Upper lobe of left lung (tissue), 4 donors: Measurements from ENCODE around the gene NT5M.

Source experiments
- POLR2A ChIP-seq, 4 donors: fragments of 450-650 bp; IDR thresholded peaks; one replicate each; pipeline ENCODE4 v1.5.1; 2016 to 2017; ENCODE audit warnings: antibody characterized with exemption in 4 of 4, mild to moderate bottlenecking in 2 of 4
- POLR2AphosphoS5 ChIP-seq, 2 donors: sonication (generic); formaldehyde crosslinking; IDR thresholded peaks; one replicate each; pipeline ENCODE4 v1.5.1; 2017; ENCODE audit warnings: antibody characterized with exemption in 2 of 2
- TF ChIP-seq, protein P1 (sequence below), 6 experiments: fragments of 450-650 bp in 4 of 6; fragments of 200-600 bp in 2 of 6; sonication (generic) in 2 of 6; IDR thresholded peaks; one replicate each; pipeline ENCODE4 v1.5.1; 2016 to 2019; ENCODE audit warnings: antibody characterized with exemption in 6 of 6

DNA sequence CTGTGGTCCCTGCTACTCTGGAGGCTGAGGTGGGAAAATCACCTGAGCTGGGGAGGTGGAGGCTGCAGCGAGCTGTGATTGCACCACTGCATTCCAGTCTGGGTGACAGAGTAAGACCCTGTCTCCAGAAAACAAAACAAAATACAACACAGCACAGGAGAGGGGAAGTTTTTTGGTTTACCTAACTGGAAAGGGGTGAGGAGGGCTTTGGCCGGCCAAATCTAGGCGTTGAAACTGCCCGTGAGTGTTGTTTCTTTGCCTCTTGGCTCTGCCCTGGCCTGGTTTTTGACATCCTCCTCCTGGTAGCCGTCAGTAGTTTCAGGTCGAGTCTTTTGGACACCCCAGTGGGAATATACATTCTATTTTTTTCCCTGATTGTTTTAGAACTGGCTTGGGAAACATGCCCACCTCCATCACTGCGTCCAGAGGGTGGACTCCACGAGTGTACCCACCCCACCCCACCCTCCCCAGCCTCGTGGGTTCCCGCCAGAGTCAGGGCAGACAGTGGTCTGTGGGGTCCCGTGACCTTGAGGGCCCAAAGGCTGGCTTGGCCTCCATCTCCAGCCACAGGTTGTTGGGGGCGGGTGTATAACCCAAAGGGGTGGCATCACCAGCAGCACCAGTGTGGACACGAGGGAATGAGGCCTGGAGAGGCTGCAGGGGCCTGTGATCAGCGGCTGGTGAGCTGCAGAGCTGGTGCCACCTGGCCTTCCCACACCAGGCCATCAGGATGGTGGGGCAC lies 42.7 kb downstream of the NT5M start:
- TF ChIP-seq, protein P1, sequence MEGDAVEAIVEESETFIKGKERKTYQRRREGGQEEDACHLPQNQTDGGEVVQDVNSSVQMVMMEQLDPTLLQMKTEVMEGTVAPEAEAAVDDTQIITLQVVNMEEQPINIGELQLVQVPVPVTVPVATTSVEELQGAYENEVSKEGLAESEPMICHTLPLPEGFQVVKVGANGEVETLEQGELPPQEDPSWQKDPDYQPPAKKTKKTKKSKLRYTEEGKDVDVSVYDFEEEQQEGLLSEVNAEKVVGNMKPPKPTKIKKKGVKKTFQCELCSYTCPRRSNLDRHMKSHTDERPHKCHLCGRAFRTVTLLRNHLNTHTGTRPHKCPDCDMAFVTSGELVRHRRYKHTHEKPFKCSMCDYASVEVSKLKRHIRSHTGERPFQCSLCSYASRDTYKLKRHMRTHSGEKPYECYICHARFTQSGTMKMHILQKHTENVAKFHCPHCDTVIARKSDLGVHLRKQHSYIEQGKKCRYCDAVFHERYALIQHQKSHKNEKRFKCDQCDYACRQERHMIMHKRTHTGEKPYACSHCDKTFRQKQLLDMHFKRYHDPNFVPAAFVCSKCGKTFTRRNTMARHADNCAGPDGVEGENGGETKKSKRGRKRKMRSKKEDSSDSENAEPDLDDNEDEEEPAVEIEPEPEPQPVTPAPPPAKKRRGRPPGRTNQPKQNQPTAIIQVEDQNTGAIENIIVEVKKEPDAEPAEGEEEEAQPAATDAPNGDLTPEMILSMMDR (IDR thresholded peaks at IDR 0.05) = no peak
- TF ChIP-seq POLR2A (IDR thresholded peaks at IDR 0.05) (no peak), POLR2AphosphoS5 (IDR thresholded peaks at IDR 0.05) (no peak)
